Neural cell (in vitro differentiated cells): ENCODE results near the gene NCLN. TPM values are rescaled to one million over a fixed set of nuclear protein-coding genes. Genes with fewer than 3 reads are reported as not detected.

Experiments used
- H2AFZ ChIP-seq: fragments of 200-600, 300-800 bp; sonication (generic), shearing (Covaris generic); 2 replicates; pipeline ENCODE4 v1.6.0; 2014; ENCODE audit warnings: low read depth, mild to moderate bottlenecking, antibody characterized with exemption, low read length, moderate library complexity
- H3F3A ChIP-seq: fragments of 200-600 bp; shearing (Covaris generic); 2 replicates; pipeline ENCODE4 v1.6.1; 2016; ENCODE audit warnings: mild to moderate bottlenecking, moderate library complexity, mixed read lengths, antibody characterized with exemption, low read length; ENCODE audit not compliant: insufficient read depth, poor library complexity, severe bottlenecking
- H3K27ac ChIP-seq: fragments of 200-600, 300-800 bp; sonication (generic), shearing (Covaris generic); 2 replicates; pipeline ENCODE4 v1.5.1; 2014; ENCODE audit warnings: mild to moderate bottlenecking, low read length, moderate library complexity
- H3K27me3 ChIP-seq: fragments of 300-800, 200-600 bp; sonication (generic), shearing (Covaris generic); 2 replicates; pipeline ENCODE4 v1.6.0; 2014; ENCODE audit warnings: mild to moderate bottlenecking, low read depth, low read length, moderate library complexity; ENCODE audit not compliant: insufficient read depth
- H3K36me3 ChIP-seq: fragments of 300-800, 200-600 bp; sonication (generic), shearing (Covaris generic); 2 replicates; pipeline ENCODE4 v1.5.1; 2014; ENCODE audit warnings: mild to moderate bottlenecking, antibody characterized with exemption, low read length, moderate library complexity; ENCODE audit not compliant: insufficient read depth
- H3K4me2 ChIP-seq: fragments of 300-800, 200-600 bp; sonication (generic), shearing (Covaris generic); 2 replicates; pipeline ENCODE4 v1.6.0; 2014; ENCODE audit warnings: mild to moderate bottlenecking, low read length
- H3K4me3 ChIP-seq: fragments of 300-800, 200-600 bp; sonication (generic), shearing (Covaris generic); 2 replicates; pipeline ENCODE4 v1.5.1; 2014; ENCODE audit warnings: mild to moderate bottlenecking, low read length, moderate library complexity
- H3K79me2 ChIP-seq: fragments of 200-600 bp; shearing (Covaris generic); replicated peaks from 2 replicates; pipeline ENCODE4 v1.6.0; 2014; ENCODE audit warnings: mild to moderate bottlenecking, low read length, moderate library complexity; ENCODE audit not compliant: insufficient read depth
- H3K9ac ChIP-seq: fragments of 300-800, 200-600 bp; sonication (generic), shearing (Covaris generic); 2 replicates; pipeline ENCODE4 v1.6.1; 2016; ENCODE audit warnings: mild to moderate bottlenecking, low read length, mixed read lengths
- H3K9me2 ChIP-seq: fragments of 200-600 bp; shearing (Covaris generic); 2 replicates; pipeline ENCODE4 v1.6.1; 2016; ENCODE audit warnings: mild to moderate bottlenecking, low read length, mixed read lengths; ENCODE audit not compliant: insufficient read depth
- H3K9me3 ChIP-seq: fragments of 200-600, 300-800 bp; sonication (generic), shearing (Covaris generic); 2 replicates; pipeline ENCODE4 v1.6.1; 2016; ENCODE audit warnings: mild to moderate bottlenecking, mixed run types, low read length, moderate library complexity, mixed read lengths
- H4K20me1 ChIP-seq: fragments of 200-600 bp; shearing (Covaris generic); 2 replicates; pipeline ENCODE4 v1.6.1; 2016; ENCODE audit warnings: mild to moderate bottlenecking, mixed run types; ENCODE audit not compliant: insufficient read depth
- CTCF ChIP-seq: fragments of 450-650 bp; IDR thresholded peaks from 2 replicates; pipeline ENCODE4 v1.5.1; 2014; ENCODE audit warnings: antibody characterized with exemption, mild to moderate bottlenecking, moderate library complexity; ENCODE audit not compliant: poor library complexity, severe bottlenecking
- EP300 ChIP-seq: fragments of 450-650 bp; conservative IDR thresholded peaks from 2 replicates; pipeline ENCODE4 v1.6.1; 2014; ENCODE audit warnings: antibody characterized with exemption, mild to moderate bottlenecking, moderate library complexity; ENCODE audit not compliant: poor library complexity, severe bottlenecking
- EZH2 ChIP-seq: fragments of 200-600, 300-800 bp; shearing (Covaris generic), sonication (generic); IDR thresholded peaks from 2 replicates; pipeline ENCODE4 v1.6.1; 2014; ENCODE audit warnings: antibody characterized with exemption, low read length, borderline replicate concordance, mild to moderate bottlenecking; ENCODE audit not compliant: insufficient read depth, poor library complexity, severe bottlenecking
- MXI1 ChIP-seq: fragments of 450-650 bp; conservative IDR thresholded peaks from 2 replicates; pipeline ENCODE4 v1.6.1; 2014; ENCODE audit warnings: antibody characterized with exemption, mild to moderate bottlenecking; ENCODE audit not compliant: poor library complexity, severe bottlenecking
- POLR2AphosphoS5 ChIP-seq: IDR thresholded peaks from 2 replicates; pipeline ENCODE4 v1.6.1; 2012
- RAD21 ChIP-seq: fragments of 450-650 bp; conservative IDR thresholded peaks from 2 replicates; pipeline ENCODE4 v1.6.1; 2014; ENCODE audit warnings: antibody characterized with exemption, mild to moderate bottlenecking, moderate library complexity
- REST ChIP-seq: IDR thresholded peaks from 2 replicates; pipeline ENCODE4 v1.6.1; 2012; ENCODE audit warnings: borderline replicate concordance
- SMC3 ChIP-seq: fragments of 450-650 bp; conservative IDR thresholded peaks from 2 replicates; pipeline ENCODE4 v1.6.1; 2014; ENCODE audit warnings: antibody characterized with exemption, mild to moderate bottlenecking, moderate library complexity; ENCODE audit not compliant: poor library complexity
- TAF1 ChIP-seq: IDR thresholded peaks from 2 replicates; pipeline ENCODE4 v1.6.1; 2012; ENCODE audit warnings: low read depth
- polyA plus RNA-seq: library from polyadenylated mRNA; depleted of rRNA; stranded (reverse); fragments of >200 nt; gene quantifications from 2 replicates; pipeline ENCODE4 v1.2.3, GENCODE V29; 2014

The NCLN gene
- polyA plus RNA-seq, 1 donor from 2014 or later = 23.5 TPM

- no peak overlapping the region for H3K27ac ChIP-seq
- no peaks in the 10 kb centered on the region for H3K9me3 ChIP-seq
- H3K4me3 ChIP-seq = no peak overlapping the region
- no peak overlapping the region for H2AFZ ChIP-seq
- H3K27me3 ChIP-seq = no peaks in the 10 kb centered on the region
- TF ChIP-seq SMC3 = no peak
- no peak for TF ChIP-seq MXI1
- TF ChIP-seq RAD21 = no peak
- TF ChIP-seq TAF1 = no peak
- TF ChIP-seq EP300 = no peak
- no peak for TF ChIP-seq EZH2
- no peaks in the 10 kb centered on the region for H3K36me3 ChIP-seq
- no peaks in the 10 kb centered on the region for H3F3A ChIP-seq
- H3K79me2 ChIP-seq = no peaks in the 10 kb centered on the region
- no peak overlapping the region for H3K9ac ChIP-seq
- no peaks in the 10 kb centered on the region for H4K20me1 ChIP-seq
- no peaks in the 10 kb centered on the region for H3K9me2 ChIP-seq
- H3K4me2 ChIP-seq = no peak overlapping the region
Observed at GRCh38 chr19:3163943-3164342, 21.8 kb upstream of the NCLN start.

- Histone ChIP-seq H3K27ac (no peak overlapping the region), H3K4me3 (no peak overlapping the region), H3K9me2 (no peaks in the 10 kb centered on the region), H2AFZ (no peak overlapping the region), H3K27me3 (no peaks in the 10 kb centered on the region), H3K9ac (no peak overlapping the region), H3K4me2 (no peak overlapping the region), H3K9me3 (no peaks in the 10 kb centered on the region), H4K20me1 (no peaks in the 10 kb centered on the region), H3F3A (no peaks in the 10 kb centered on the region), H3K79me2 (no peaks in the 10 kb centered on the region), H3K36me3 (no peaks in the 10 kb centered on the region)
- no peak for TF ChIP-seq EZH2
- TF ChIP-seq RAD21 = no peak
- no peak for TF ChIP-seq POLR2AphosphoS5
- no peak for TF ChIP-seq EP300
- TF ChIP-seq REST = no peak
- TF ChIP-seq CTCF = no peak
- no peak for TF ChIP-seq SMC3
- no peak for TF ChIP-seq MXI1
- no peak for TF ChIP-seq TAF1
Observed at GRCh38 chr19:3167533-3168272, 18.0 kb upstream of the NCLN start.
